Measurements from ENCODE around the gene PANK3. TPM values are rescaled to one million over a fixed set of nuclear protein-coding genes. Genes with fewer than 3 reads are reported as not detected.
"Not testable (repeated sequence)": the region's sequence is repeated elsewhere in the genome, so short reads cannot be mapped to it uniquely, and the experiment has no call there.

PANK3 gene
- total RNA-seq, 1 donor from 2014 or later = 71.4 TPM

GRCh38 chr5:168585119-168585856, 6.1 kb upstream of the PANK3 start:
- intact Hi-C loops (cut with micrococcal nuclease) = no loop called here
- H3K4me3 Mint-ChIP-seq = no peak overlapping the region
- peaks cover 15% of the 10 kb centered on the region for H3K4me1 Mint-ChIP-seq (ENCODE audit: low read depth)
- peaks cover 15% of the 10 kb centered on the region for H3K27me3 Mint-ChIP-seq (ENCODE audit: insufficient read depth)
- no peak for DNase-seq (ENCODE audit: low spot score)
- no peak overlapping the region for H3K27ac Mint-ChIP-seq
- H3K9me3 Mint-ChIP-seq = no peaks in the 10 kb centered on the region
- H3K36me3 Mint-ChIP-seq (ENCODE audit: low read depth) = no peaks in the 10 kb centered on the region

- Mint-ChIP-seq H3K27ac (no peak overlapping the region), H3K4me3 (no peak overlapping the region), H3K4me1 (ENCODE audit: low read depth) (peaks cover 23% of the 10 kb centered on the region), H3K27me3 (ENCODE audit: insufficient read depth) (peaks cover 15% of the 10 kb centered on the region), H3K36me3 (ENCODE audit: low read depth) (peaks cover 3% of the 10 kb centered on the region), H3K9me3 (no peaks in the 10 kb centered on the region)
- intact Hi-C loops (cut with micrococcal nuclease) = no loop called here
- no peak for DNase-seq (ENCODE audit: low spot score)
These were observed 4.7 kb upstream of the PANK3 start for GRCh38 chr5:168583742-168584482.

- intact Hi-C loops (cut with micrococcal nuclease); DNase-seq (ENCODE audit: low spot score); H3K4me3 Mint-ChIP-seq; H3K9me3 Mint-ChIP-seq; H3K27me3 Mint-ChIP-seq (ENCODE audit: insufficient read depth); H3K27ac Mint-ChIP-seq: not testable (repeated sequence)
- peaks cover 36% of the 10 kb centered on the region for H3K4me1 Mint-ChIP-seq (ENCODE audit: low read depth)
- peaks cover 11% of the 10 kb centered on the region for H3K36me3 Mint-ChIP-seq (ENCODE audit: low read depth)
These were observed 1.8 kb upstream of the PANK3 start for GRCh38 chr5:168580814-168581469.

- intact Hi-C loops (cut with micrococcal nuclease) = no loop called here
- H3K27ac Mint-ChIP-seq = peak overlapping the region; percentile 96
- peaks cover 44% of the 10 kb centered on the region for H3K4me1 Mint-ChIP-seq (ENCODE audit: low read depth)
- H3K9me3 Mint-ChIP-seq = no peaks in the 10 kb centered on the region
- peaks cover 16% of the 10 kb centered on the region for H3K36me3 Mint-ChIP-seq (ENCODE audit: low read depth)
- peak overlapping the region; percentile 88 for H3K4me3 Mint-ChIP-seq
- peaks cover 4% of the 10 kb centered on the region for H3K27me3 Mint-ChIP-seq (ENCODE audit: insufficient read depth)
- no peak for DNase-seq (ENCODE audit: low spot score)
These were observed 1.0 kb upstream of the PANK3 start for GRCh38 chr5:168580227-168580508.

- H3K27ac Mint-ChIP-seq = peak overlapping the region; percentile 96
- H3K36me3 Mint-ChIP-seq (ENCODE audit: low read depth) = peaks cover 18% of the 10 kb centered on the region
- peak overlapping the region; percentile 88 for H3K4me3 Mint-ChIP-seq
- intact Hi-C loops (cut with micrococcal nuclease) = loop anchor here (1.0 to 5.0 kb wide), 7 partner anchors 52 to 1226 kb away; partner anchors contain the start of genes DOCK2, FBLL1, RARS1 and SPDL1
- H3K9me3 Mint-ChIP-seq = no peaks in the 10 kb centered on the region
- H3K27me3 Mint-ChIP-seq (ENCODE audit: insufficient read depth) = peaks cover 3% of the 10 kb centered on the region
- peaks cover 46% of the 10 kb centered on the region for H3K4me1 Mint-ChIP-seq (ENCODE audit: low read depth)
- peak; percentile 95 for DNase-seq (ENCODE audit: low spot score)
These were observed 489 bp upstream of the PANK3 start for GRCh38 chr5:168579488-168580226.

- Mint-ChIP-seq H3K4me3 (peak overlapping the region; percentile 97), H3K36me3 (ENCODE audit: low read depth) (peaks cover 18% of the 10 kb centered on the region), H3K27me3 (ENCODE audit: insufficient read depth) (peaks cover 3% of the 10 kb centered on the region), H3K9me3 (no peaks in the 10 kb centered on the region), H3K4me1 (ENCODE audit: low read depth) (peaks cover 47% of the 10 kb centered on the region), H3K27ac (peak overlapping the region; percentile 91)
- DNase-seq (ENCODE audit: low spot score) = no peak
- intact Hi-C loops (cut with micrococcal nuclease) = loop anchor here (2.0 to 5.0 kb wide), 4 partner anchors 51 to 1079 kb away; partner anchors contain the start of genes DOCK2 and FBLL1
These were observed 1.2 kb downstream of the PANK3 start for GRCh38 chr5:168578006-168578405.

GRCh38 chr5:168575391-168576372, 3.5 kb downstream of the PANK3 start:
- H3K4me1 Mint-ChIP-seq (ENCODE audit: low read depth) = peaks cover 55% of the 10 kb centered on the region

GRCh38 chr5:168574156-168574555, 5.0 kb downstream of the PANK3 start:
- H3K4me3 Mint-ChIP-seq; H3K27ac Mint-ChIP-seq; intact Hi-C loops (cut with micrococcal nuclease); DNase-seq (ENCODE audit: low spot score); H3K9me3 Mint-ChIP-seq; H3K27me3 Mint-ChIP-seq (ENCODE audit: insufficient read depth): not testable (repeated sequence)
- Mint-ChIP-seq H3K36me3 (ENCODE audit: low read depth) (peaks cover 26% of the 10 kb centered on the region), H3K4me1 (ENCODE audit: low read depth) (peaks cover 46% of the 10 kb centered on the region)

More at GRCh38 chr5:168575391-168576372, 3.5 kb downstream of the PANK3 start:
- intact Hi-C loops (cut with micrococcal nuclease) = loop anchor here (5.0 kb wide), 3 partner anchors 48 to 1082 kb away; partner anchors contain the start of genes DOCK2 and FBLL1
- no peak for DNase-seq (ENCODE audit: low spot score)
- Mint-ChIP-seq H3K27me3 (ENCODE audit: insufficient read depth) (no peaks in the 10 kb centered on the region), H3K36me3 (ENCODE audit: low read depth) (peaks cover 27% of the 10 kb centered on the region), H3K9me3 (no peaks in the 10 kb centered on the region), H3K27ac (no peak overlapping the region), H3K4me3 (peak overlapping the region; percentile 19)

GRCh38 chr5:168573663-168574062, 5.5 kb downstream of the PANK3 start:
- H3K27me3 Mint-ChIP-seq (ENCODE audit: insufficient read depth); H3K9me3 Mint-ChIP-seq; H3K4me3 Mint-ChIP-seq; H3K27ac Mint-ChIP-seq; intact Hi-C loops (cut with micrococcal nuclease); DNase-seq (ENCODE audit: low spot score): not testable (repeated sequence)
- Mint-ChIP-seq H3K36me3 (ENCODE audit: low read depth) (peaks cover 27% of the 10 kb centered on the region), H3K4me1 (ENCODE audit: low read depth) (peaks cover 46% of the 10 kb centered on the region)

GRCh38 chr5:168570490-168571328, 8.5 kb downstream of the PANK3 start:
- intact Hi-C loops (cut with micrococcal nuclease) = no loop called here
- no peaks in the 10 kb centered on the region for H3K27me3 Mint-ChIP-seq (ENCODE audit: insufficient read depth)
- no peak overlapping the region for H3K27ac Mint-ChIP-seq
- peaks cover 27% of the 10 kb centered on the region for H3K36me3 Mint-ChIP-seq (ENCODE audit: low read depth)
- no peak overlapping the region for H3K4me3 Mint-ChIP-seq
- no peak for DNase-seq (ENCODE audit: low spot score)
- no peaks in the 10 kb centered on the region for H3K9me3 Mint-ChIP-seq
- peaks cover 20% of the 10 kb centered on the region for H3K4me1 Mint-ChIP-seq (ENCODE audit: low read depth)

- peaks cover 17% of the 10 kb centered on the region for H3K4me1 Mint-ChIP-seq (ENCODE audit: low read depth)
- DNase-seq (ENCODE audit: low spot score) = no peak
- no peaks in the 10 kb centered on the region for H3K9me3 Mint-ChIP-seq
- H3K27ac Mint-ChIP-seq = no peak overlapping the region
- H3K4me3 Mint-ChIP-seq = no peak overlapping the region
- intact Hi-C loops (cut with micrococcal nuclease) = no loop called here
- peaks cover 27% of the 10 kb centered on the region for H3K36me3 Mint-ChIP-seq (ENCODE audit: low read depth)
- no peaks in the 10 kb centered on the region for H3K27me3 Mint-ChIP-seq (ENCODE audit: insufficient read depth)
These were observed 10.4 kb downstream of the PANK3 start for GRCh38 chr5:168568738-168569137.

All from activated T-helper 1 cell treated with anti-CD3 and anti-CD28 coated beads, Interleukin-12 subunit alpha, Interleukin-12 subunit beta, Interleukin-2, Interleukin-4 antibody, amounts not matched to agents 30 ng/mL and 10 ng/mL and 1 ng/mL, durations not matched to agents 14 hours and 24 hours and 36 hours (primary cell).